H9 (cell line): ENCODE results near the gene FN3KRP. TPM values are rescaled to one million over a fixed set of nuclear protein-coding genes. Genes with fewer than 3 reads are reported as not detected.

Experiments used
- DNase-seq: peaks from one replicate; pipeline ENCODE4 v3.0.0-alpha.2; 2017
- H2AFZ ChIP-seq: one replicate; pipeline ENCODE4 v1.6.1; 2013; ENCODE audit warnings: mild to moderate bottlenecking, low read length, control low read depth, moderate library complexity
- H2AK5ac ChIP-seq: 2 replicates; pipeline ENCODE4 v1.6.1; 2013; ENCODE audit warnings: low read length, control low read depth, mixed read lengths; ENCODE audit not compliant: insufficient read length
- H2BK120ac ChIP-seq: one replicate; pipeline ENCODE4 v1.6.1; 2013; ENCODE audit warnings: low read depth, mild to moderate bottlenecking, low read length, control low read depth, inconsistent platforms; ENCODE audit not compliant: poor library complexity, severe bottlenecking
- H2BK12ac ChIP-seq: 2 replicates; pipeline ENCODE4 v1.6.1; 2013; ENCODE audit warnings: low read length, control low read depth, mixed read lengths, low read depth; ENCODE audit not compliant: insufficient read length
- H2BK15ac ChIP-seq: 2 replicates; pipeline ENCODE4 v1.6.1; 2013; ENCODE audit warnings: low read depth, low read length, control low read depth
- H2BK20ac ChIP-seq: one replicate; pipeline ENCODE4 v1.6.1; 2013; ENCODE audit warnings: low read depth, mild to moderate bottlenecking, low read length, control low read depth, inconsistent platforms; ENCODE audit not compliant: poor library complexity, severe bottlenecking
- H2BK5ac ChIP-seq: 2 replicates; pipeline ENCODE4 v1.6.1; 2013; ENCODE audit warnings: low read length, control low read depth, mixed read lengths; ENCODE audit not compliant: insufficient read length
- H3K14ac ChIP-seq: 2 replicates; pipeline ENCODE4 v1.6.1; 2013; ENCODE audit warnings: low read length, control low read depth; ENCODE audit not compliant: insufficient read depth
- H3K18ac ChIP-seq: 2 replicates; pipeline ENCODE4 v1.6.1; 2013; ENCODE audit warnings: low read depth, mild to moderate bottlenecking, mixed read lengths, low read length, control low read depth; ENCODE audit not compliant: insufficient read length
- H3K23ac ChIP-seq: 2 replicates; pipeline ENCODE4 v1.6.1; 2013; ENCODE audit warnings: low read length, control low read depth, mixed read lengths, low read depth; ENCODE audit not compliant: insufficient read length
- H3K23me2 ChIP-seq: 2 replicates; pipeline ENCODE4 v1.6.1; 2013; ENCODE audit warnings: low read depth, mild to moderate bottlenecking, mixed read lengths, low read length, control low read depth; ENCODE audit not compliant: insufficient read length, poor library complexity, severe bottlenecking
- H3K27ac ChIP-seq: 2 replicates; pipeline ENCODE4 v1.5.1; 2013; ENCODE audit warnings: low read length, control low read depth, mixed read lengths, low read depth; ENCODE audit not compliant: insufficient read length
- H3K27me3 ChIP-seq: 2 replicates; pipeline ENCODE4 v1.6.1; 2013; ENCODE audit warnings: low read length, control low read depth, inconsistent platforms; ENCODE audit not compliant: insufficient read depth
- H3K4ac ChIP-seq: 2 replicates; pipeline ENCODE4 v1.6.1; 2013; ENCODE audit warnings: low read depth, mild to moderate bottlenecking, control low read depth, inconsistent platforms, low read length, moderate library complexity
- H3K4me1 ChIP-seq: 2 replicates; pipeline ENCODE4 v1.6.1; 2013; ENCODE audit warnings: low read length, control low read depth, inconsistent platforms; ENCODE audit not compliant: insufficient read depth
- H3K4me2 ChIP-seq: 2 replicates; pipeline ENCODE4 v1.6.1; 2013; ENCODE audit warnings: low read length, control low read depth, mixed read lengths; ENCODE audit not compliant: insufficient read length, insufficient read depth
- H3K56ac ChIP-seq: 2 replicates; pipeline ENCODE4 v1.6.1; 2013; ENCODE audit warnings: low read depth, mild to moderate bottlenecking, mixed read lengths, low read length, control low read depth; ENCODE audit not compliant: insufficient read length
- H3K79me1 ChIP-seq: 2 replicates; pipeline ENCODE4 v1.6.1; 2013; ENCODE audit warnings: low read depth, mild to moderate bottlenecking, moderate library complexity, low read length, control low read depth, inconsistent platforms; ENCODE audit not compliant: insufficient read depth, poor library complexity, severe bottlenecking
- H3K79me2 ChIP-seq: 2 replicates; pipeline ENCODE4 v1.6.1; 2013; ENCODE audit warnings: low read length, control low read depth, inconsistent platforms; ENCODE audit not compliant: insufficient read depth
- H3K9ac ChIP-seq: 2 replicates; pipeline ENCODE4 v1.6.1; 2013; ENCODE audit warnings: low read length, control low read depth, mixed read lengths; ENCODE audit not compliant: insufficient read length; ENCODE audit errors: extremely low read depth
- H3K9me3 ChIP-seq: one replicate; pipeline ENCODE4 v1.6.1; 2013; ENCODE audit warnings: low read depth, low read length, inconsistent platforms; ENCODE audit not compliant: control insufficient read depth
- H3T11ph ChIP-seq: one replicate; pipeline ENCODE4 v1.6.1; 2013; ENCODE audit warnings: mild to moderate bottlenecking, low read length, control low read depth, inconsistent platforms
- H4K20me1 ChIP-seq: one replicate; pipeline ENCODE4 v1.6.1; 2013; ENCODE audit not compliant: control insufficient read depth, insufficient read length, insufficient read depth
- H4K5ac ChIP-seq: 2 replicates; pipeline ENCODE4 v1.6.1; 2013; ENCODE audit warnings: low read depth, mild to moderate bottlenecking, mixed read lengths, low read length, control low read depth; ENCODE audit not compliant: insufficient read length
- H4K8ac ChIP-seq: replicated peaks from 2 replicates; pipeline ENCODE4 v1.6.1; 2013; ENCODE audit warnings: low read length, control low read depth, mixed read lengths, low read depth; ENCODE audit not compliant: insufficient read length
- H4K91ac ChIP-seq: 2 replicates; pipeline ENCODE4 v1.6.1; 2013; ENCODE audit warnings: low read depth, mild to moderate bottlenecking, moderate library complexity, mixed read lengths, low read length, control low read depth; ENCODE audit not compliant: insufficient read length
- H3K27ac Mint-ChIP-seq, 3 experiments: 2 replicates in 2 of 3; 3 replicates in 1 of 3; pipeline ENCODE4 v1.8.0; 2020 to 2021; ENCODE audit warnings: mixed read lengths in 3 of 3, mild to moderate bottlenecking in 1 of 3, moderate library complexity in 1 of 3
- H3K27me3 Mint-ChIP-seq: 2 replicates; pipeline ENCODE4 v1.8.0; 2021; ENCODE audit warnings: low read depth, mild to moderate bottlenecking, moderate library complexity, mixed read lengths
- H3K36me3 Mint-ChIP-seq, 3 experiments: 2 replicates in 2 of 3; 3 replicates in 1 of 3; pipeline ENCODE4 v1.8.0; 2020 to 2021; ENCODE audit warnings: low read depth in 3 of 3, mixed read lengths in 3 of 3; ENCODE audit not compliant: insufficient read depth in 1 of 3
- H3K4me1 Mint-ChIP-seq, 2 experiments: 2 replicates each; pipeline ENCODE4 v1.8.0; 2020; ENCODE audit warnings: mixed read lengths in 2 of 2
- H3K4me3 Mint-ChIP-seq, 2 experiments: 2 replicates in 1 of 2; 3 replicates in 1 of 2; pipeline ENCODE4 v1.8.0; 2020 to 2021; ENCODE audit warnings: mild to moderate bottlenecking in 2 of 2, mixed read lengths in 2 of 2, moderate library complexity in 1 of 2
- H3K9me3 Mint-ChIP-seq, 2 experiments: 2 replicates in 1 of 2; 3 replicates in 1 of 2; pipeline ENCODE4 v1.8.0; 2020; ENCODE audit warnings: mild to moderate bottlenecking in 2 of 2, mixed read lengths in 2 of 2, moderate library complexity in 1 of 2
- CTCF ChIP-seq: fragments of 200-600 bp; sonication (generic); conservative IDR thresholded peaks from 3 replicates; pipeline ENCODE4 v1.8.0; 2021; ENCODE audit warnings: antibody characterized with exemption, mild to moderate bottlenecking
- WGBS: extraction: QIAGEN DNeasy Blood & Tissue Kit; methylation state at CpG from one replicate; pipeline ENCODE4 v1.1.7; 2013; ENCODE audit warnings: missing lambda C conversion rate, low lambda C conversion rate, mixed read lengths; ENCODE audit not compliant: insufficient read length; ENCODE audit errors: extremely low coverage; 5-methylcytosine and 5-hydroxymethylcytosine counted together
- total RNA-seq: library from RNA; stranded (reverse); gene quantifications from 2 replicates; pipeline ENCODE4 v1.2.1, GENCODE V29; 2021

Gene FN3KRP
- total RNA-seq, 1 experiment from 2014 or later: 32.9 TPM

- no peak for TF ChIP-seq CTCF
- H3K9ac ChIP-seq: no peak overlapping the region
- Mint-ChIP-seq H3K9me3 (no peaks in the 10 kb centered on the region), H3K27me3 (no peaks in the 10 kb centered on the region; the same call in none of the 2 replicates), H3K4me3 (no peak overlapping the region), H3K4me1 (0 out of 4 replicates have a peak, but pooled peaks cover 0 to 2% of the 10 kb centered on the region in 2 experiments), H3K36me3 (no peaks in the 10 kb centered on the region), H3K27ac (no peak overlapping the region)
- no peaks in the 10 kb centered on the region for H3K23me2 ChIP-seq
- no peak overlapping the region for H3K23ac ChIP-seq
- H2AFZ ChIP-seq: no peak overlapping the region
- H2BK5ac ChIP-seq: no peak overlapping the region
- H3K27me3 ChIP-seq: no peaks in the 10 kb centered on the region
- no peak overlapping the region for H4K91ac ChIP-seq
- no peaks in the 10 kb centered on the region for H3K4me1 ChIP-seq
- no peak overlapping the region for H3K14ac ChIP-seq
- H4K8ac ChIP-seq: no peak overlapping the region
- no peak overlapping the region for H3K27ac ChIP-seq
- no peak overlapping the region for H4K5ac ChIP-seq
- H3K4ac ChIP-seq: no peak overlapping the region
- H3K4me2 ChIP-seq: no peak overlapping the region
- no peak for DNase-seq
- H3T11ph ChIP-seq: no peak overlapping the region
- H2BK15ac ChIP-seq: no peak overlapping the region
- WGBS: no CpG with 5 or more reads among the region's 10 CpGs
- no peaks in the 10 kb centered on the region for H3K79me2 ChIP-seq
- no peak overlapping the region for H2AK5ac ChIP-seq
- H4K20me1 ChIP-seq: no peaks in the 10 kb centered on the region
- no peaks in the 10 kb centered on the region for H3K79me1 ChIP-seq
- no peak overlapping the region for H3K18ac ChIP-seq
- H2BK120ac ChIP-seq: no peak overlapping the region
- no peak overlapping the region for H2BK20ac ChIP-seq
- no peak overlapping the region for H3K56ac ChIP-seq
- H2BK12ac ChIP-seq: no peak overlapping the region
- no peaks in the 10 kb centered on the region for H3K9me3 ChIP-seq
Measured at GRCh38 chr17:82687375-82687861, 29.1 kb upstream of the FN3KRP start.
